ENCODE data around the gene MED15.
"Not testable (repeated sequence)": the region's sequence is repeated elsewhere in the genome, so short reads cannot be mapped to it uniquely, and the experiment has no call there.

Gene MED15

GRCh38 chr22:20532256-20532993, 25.0 kb downstream of the MED15 start:
- no peak for DNase-seq (ENCODE audit: low read depth)

DNA sequence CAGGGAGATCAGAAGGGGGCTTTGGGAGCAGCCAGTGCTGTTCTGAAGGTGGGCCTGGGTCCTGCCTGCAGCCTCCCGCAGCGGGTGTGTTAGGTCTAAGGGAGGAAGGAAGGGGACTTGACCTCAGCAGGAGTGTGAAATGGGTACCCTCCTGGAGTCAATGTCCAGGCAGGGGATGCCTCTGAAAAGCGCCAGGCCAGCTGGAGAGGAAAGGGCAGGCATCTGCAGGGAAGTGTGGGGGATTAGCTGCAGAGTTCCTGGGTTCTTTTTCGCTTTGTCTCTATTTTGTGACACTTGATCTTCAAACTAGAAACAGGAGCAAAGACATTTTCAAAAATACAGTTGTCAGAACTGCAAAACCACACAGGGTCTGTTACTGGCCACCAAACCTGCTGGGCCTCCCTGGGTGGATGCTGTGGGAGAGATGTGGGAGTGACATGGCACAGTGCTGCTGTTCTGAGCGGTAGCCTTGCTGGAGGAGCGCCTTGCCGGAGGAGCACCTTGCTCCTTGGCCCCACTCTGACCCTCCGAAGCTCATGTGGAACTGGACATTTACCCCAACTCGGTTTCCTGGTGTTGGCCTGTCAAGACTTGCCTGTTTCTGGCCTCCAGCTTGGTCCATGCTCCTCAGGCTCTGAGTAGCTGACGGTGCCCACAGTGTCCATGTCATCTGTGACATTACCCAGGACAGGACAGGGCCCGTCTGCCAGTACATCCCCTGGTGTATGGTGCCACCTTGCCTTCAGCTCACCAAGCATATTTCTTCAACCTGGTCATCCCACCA, 25.9 kb downstream of the MED15 start:
- DNase-seq (ENCODE audit: low read depth) = no peak

DNA sequence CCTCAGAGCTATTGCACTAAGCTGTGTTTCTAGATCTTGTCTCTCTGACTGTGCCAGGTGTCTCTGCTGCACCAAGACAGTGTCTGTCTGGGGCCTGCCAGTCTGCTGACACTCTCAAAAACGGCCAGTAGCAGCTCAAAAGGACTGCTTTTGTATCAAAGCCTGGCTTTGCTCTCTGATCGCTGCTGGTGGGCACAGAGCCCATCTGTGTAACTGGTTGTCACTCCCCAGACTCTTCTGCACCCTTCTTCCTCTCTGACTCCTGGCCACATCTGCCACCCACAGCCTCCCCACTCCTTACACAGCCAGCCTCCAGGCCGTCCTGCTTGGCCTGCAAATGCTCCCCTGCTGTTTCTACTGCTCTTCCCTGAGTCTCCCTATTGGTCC, 26.5 kb downstream of the MED15 start:
- DNase-seq (ENCODE audit: low read depth) = no peak

DNA sequence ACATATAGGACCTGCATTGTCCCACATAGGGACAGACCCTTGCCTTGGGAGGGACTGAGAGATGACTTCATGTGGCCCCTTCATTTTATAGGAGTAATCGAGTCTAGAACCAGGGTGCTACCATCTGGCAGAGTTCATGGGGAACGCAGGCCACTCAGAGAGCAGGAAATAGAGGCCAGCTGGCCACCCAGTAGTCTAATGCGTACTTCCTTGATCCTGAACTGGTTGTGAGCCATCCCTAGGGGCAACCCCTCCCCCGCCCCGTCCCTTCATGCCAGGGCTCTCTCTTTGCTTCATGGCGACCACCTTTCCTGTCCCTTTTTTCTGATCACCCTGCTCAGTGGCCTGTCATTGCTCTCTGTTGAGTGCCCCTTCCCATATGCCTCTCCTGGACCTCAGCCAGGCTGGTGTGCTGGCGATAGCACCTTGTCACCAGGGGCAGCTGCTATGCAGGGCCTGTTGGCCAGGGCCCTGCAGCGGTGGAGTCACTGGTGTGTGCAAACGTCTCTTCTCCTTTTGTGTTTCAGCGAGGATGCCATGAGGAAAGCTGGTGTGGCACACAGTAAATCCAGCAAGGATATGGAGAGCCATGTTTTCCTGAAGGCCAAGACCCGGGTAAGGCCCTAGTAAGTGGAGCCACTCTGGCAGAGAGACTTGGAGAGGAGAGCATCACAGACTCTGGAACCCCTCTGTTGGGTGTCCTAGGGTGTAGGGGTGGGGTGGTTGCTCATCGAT, 29.3 kb downstream of the MED15 start:
- no peak for DNase-seq (ENCODE audit: low read depth)

- DNase-seq (ENCODE audit: low read depth) = no peak
These were observed 29.9 kb downstream of the MED15 start for GRCh38 chr22:20537325-20537756.

DNA sequence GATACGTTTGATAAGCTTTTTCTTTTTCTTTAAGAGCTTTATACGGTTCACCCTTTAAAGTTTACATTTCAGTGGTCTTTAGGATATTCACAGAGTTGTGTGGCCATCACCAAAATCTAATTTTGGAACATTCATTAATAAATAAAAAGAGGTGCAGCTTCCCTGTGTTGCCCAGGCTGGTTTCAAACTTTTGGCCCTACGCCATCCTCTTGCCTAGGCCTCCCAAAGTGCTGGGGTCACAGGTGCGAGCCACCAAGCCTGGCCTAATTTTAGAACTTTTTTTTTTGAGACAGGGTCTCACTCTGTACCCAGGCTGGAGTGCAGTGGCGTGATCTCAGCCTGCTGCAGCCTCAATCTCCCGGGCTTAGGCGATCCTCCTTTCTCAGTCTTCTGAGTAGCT, 30.6 kb downstream of the MED15 start:
- no peak for DNase-seq (ENCODE audit: low read depth)

- DNase-seq (ENCODE audit: low read depth) = not testable (repeated sequence)
These were observed 31.5 kb downstream of the MED15 start for GRCh38 chr22:20538875-20539274.

- no peak for DNase-seq (ENCODE audit: low read depth)
These were observed 34.6 kb downstream of the MED15 start for GRCh38 chr22:20542055-20542454.

- DNase-seq (ENCODE audit: low read depth) = no peak
These were observed 35.3 kb downstream of the MED15 start for GRCh38 chr22:20542736-20543135.

DNA sequence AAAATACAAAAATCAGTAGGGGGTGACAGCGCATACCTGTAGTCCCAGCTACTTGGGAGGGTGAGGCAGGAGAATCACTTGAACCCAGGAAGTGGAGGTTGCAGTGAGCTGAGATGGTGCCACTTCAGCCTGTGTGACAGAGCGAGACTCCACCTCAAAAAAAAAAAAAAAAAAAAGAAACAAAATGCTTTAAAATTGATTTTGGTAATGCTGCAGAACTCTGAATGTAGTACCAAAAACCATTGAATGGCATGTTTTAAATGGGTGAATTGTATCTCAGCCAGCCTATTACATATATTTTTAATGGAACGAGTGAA, 37.9 kb downstream of the MED15 start:
- not testable (repeated sequence) for DNase-seq (ENCODE audit: low read depth)

- no peak for DNase-seq (ENCODE audit: low read depth)
These were observed 38.5 kb downstream of the MED15 start for GRCh38 chr22:20545681-20546521.

GRCh38 chr22:20546541-20546950, 39.1 kb downstream of the MED15 start:
- DNase-seq (ENCODE audit: low read depth) = no peak

DNA sequence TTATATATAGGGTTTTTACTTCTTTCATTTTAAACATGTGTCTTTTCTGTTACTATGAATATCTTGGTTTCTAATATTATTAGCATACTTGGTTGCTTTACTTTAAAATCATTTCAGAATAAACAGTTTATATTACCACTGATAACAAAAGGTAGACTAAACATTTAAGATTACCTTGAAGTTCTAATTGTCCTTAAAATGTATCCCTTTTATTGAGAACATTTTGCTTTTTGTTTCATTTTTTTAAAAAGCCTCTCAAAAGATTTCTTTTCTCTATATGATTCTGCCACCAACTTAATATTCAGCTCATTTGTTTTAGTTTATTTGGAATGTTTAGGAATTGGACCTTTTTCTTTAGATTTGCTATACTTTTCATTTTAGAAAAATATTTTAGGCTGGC, 39.6 kb downstream of the MED15 start:
- no peak for DNase-seq (ENCODE audit: low read depth)

GRCh38 chr22:20548806-20549205, 41.4 kb downstream of the MED15 start:
- no peak for DNase-seq (ENCODE audit: low read depth)

GRCh38 chr22:20549232-20549841, 41.9 kb downstream of the MED15 start:
- peak; percentile 62 for DNase-seq (ENCODE audit: low read depth)

DNA sequence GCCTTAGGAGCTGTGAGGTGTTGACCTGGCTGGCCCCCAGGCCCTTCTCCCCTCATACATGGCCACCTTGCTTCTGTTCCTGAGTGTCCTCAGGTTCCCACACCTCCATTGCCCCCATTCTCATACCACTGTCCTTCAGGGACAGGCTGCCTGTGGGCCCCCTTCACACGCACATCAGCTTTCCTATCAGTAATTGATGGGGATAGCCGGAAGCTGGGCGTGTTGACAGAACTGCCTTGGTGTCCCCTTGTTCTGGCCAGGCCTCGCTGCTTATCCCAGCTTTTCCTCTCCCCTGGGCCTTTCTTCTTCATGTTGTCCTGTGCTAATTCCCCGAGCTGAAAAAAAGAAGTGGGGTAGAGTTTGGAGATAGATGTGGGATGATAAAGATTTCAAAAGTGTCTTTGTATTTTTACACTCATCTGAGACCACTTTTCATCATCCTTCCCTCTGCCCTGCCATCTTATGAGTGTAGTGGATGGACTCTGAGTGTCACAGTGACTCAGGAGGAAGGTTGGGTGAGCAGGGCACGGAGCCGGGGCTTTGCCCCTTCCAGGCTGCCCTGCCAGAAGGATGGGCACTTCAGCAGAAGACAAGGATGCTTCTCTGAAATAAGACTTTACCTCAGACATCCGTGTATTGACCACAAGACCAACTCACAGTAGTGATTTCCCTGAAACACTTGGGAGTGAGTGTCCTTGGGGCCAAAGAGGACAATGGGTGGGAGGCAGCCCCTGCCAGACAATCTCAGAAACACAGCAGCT, 42.8 kb downstream of the MED15 start:
- no peak for DNase-seq (ENCODE audit: low read depth)

GRCh38 chr22:20550851-20551744, 43.7 kb downstream of the MED15 start:
- peak; percentile 42 for DNase-seq (ENCODE audit: low read depth)

DNA sequence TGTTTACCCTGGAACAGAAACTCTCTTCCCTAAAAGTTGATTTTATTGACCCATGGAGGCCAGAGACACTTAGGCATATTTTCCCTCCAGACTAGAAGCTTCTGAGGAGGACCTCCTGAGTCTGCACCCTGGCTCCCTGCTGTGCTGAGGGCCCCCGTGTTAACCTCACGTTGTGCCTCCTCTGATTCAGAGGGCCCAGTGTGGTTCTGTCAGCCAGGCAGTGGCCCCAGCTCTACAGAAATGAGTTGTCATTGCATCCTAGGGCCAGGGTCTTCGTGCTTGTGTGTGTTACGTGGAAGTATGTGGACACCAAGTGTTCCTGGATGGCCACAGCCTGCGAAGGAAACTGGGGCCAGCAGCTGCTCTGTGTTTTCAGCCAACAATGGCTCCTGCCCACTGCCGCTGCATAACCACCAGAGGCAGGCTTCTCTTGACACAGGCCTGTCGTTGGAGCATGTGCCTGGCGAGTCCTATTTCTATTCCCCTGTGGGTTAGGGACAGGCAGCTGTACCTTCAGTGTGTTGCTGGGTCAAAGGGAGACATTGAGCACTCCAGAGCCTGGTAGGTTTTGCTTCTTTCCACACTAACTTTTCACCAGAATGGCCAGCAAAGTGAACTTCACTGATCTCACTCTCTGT, 44.5 kb downstream of the MED15 start:
- no peak for DNase-seq (ENCODE audit: low read depth)
